T-helper 2 cell treated with Interferon-gamma antibody and Interleukin-4, amounts not matched to agents 100 ng/mL and 5 ng/mL, for 36 hours (primary cell): Measurements from ENCODE around the gene PSRC1. TPM values are rescaled to one million over a fixed set of nuclear protein-coding genes. Genes with fewer than 3 reads are reported as not detected.

Source experiments
- intact Hi-C: fragments of 100-400 bp; cut with micrococcal nuclease; formaldehyde crosslinking; loops from one replicate; pipeline ENCODE4 v1.15.1; 2023
- total RNA-seq: library from RNA; stranded (reverse); gene quantifications from 2 replicates; pipeline ENCODE4 v1.2.3, GENCODE V29; 2022

Gene PSRC1
- total RNA-seq, 1 donor from 2014 or later, result 21.5 TPM

DNA sequence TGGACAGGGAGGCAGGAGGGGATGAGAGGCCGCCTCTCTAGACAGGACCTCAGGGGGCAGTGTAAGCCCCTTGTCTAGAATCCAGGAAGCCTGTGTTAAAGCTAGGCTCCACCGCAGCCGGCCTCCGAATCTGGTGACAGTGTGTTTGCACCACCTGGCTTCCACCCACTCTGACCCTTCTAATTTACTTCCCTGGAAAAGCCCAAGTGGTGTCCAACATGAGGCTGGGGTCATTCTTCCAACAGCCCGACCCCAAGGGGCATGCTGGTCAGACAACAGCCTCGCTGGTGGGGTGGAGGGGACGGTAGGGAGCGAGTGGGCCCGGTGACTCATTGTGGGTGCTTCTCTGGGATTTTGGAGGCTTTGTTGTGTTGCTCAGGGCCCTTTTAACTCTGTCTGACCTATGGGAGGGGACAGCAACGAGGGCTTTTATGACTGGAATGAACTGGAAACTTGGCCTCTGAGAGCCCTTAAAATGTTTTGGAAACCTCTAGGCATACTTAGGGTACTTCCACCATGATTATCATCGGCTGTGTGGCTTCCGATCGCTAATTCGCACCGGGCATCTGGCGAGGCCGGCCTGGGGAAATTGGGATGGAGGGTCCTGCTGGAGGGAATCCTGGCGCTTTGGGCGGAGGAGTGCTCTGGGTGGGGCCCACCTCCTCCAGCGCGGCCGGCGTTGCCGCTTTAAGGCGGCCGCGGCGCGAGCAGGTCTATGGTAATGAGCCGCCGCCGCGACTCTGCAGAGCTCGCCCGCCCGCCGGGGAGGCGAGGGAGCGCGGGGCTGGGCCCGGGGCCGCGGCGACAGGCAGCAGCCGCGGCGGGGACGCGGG is 33.9 kb downstream of the PSRC1 start, which contains the start of gene CELSR2:
Gene CELSR2 (plus strand): TSS at position 743 of the 833 bp plus-strand sequence. CDS start 541 bp downstream, outside the sequence.
- intact Hi-C loops, result loop anchor here (1.0 kb wide), 3 partner anchors 9 to 235 kb away; partner anchors contain the start of gene SARS1

- intact Hi-C loops, result no loop called here
Observed at GRCh38 chr1:109248444-109248796, 34.5 kb downstream of the PSRC1 start.

DNA sequence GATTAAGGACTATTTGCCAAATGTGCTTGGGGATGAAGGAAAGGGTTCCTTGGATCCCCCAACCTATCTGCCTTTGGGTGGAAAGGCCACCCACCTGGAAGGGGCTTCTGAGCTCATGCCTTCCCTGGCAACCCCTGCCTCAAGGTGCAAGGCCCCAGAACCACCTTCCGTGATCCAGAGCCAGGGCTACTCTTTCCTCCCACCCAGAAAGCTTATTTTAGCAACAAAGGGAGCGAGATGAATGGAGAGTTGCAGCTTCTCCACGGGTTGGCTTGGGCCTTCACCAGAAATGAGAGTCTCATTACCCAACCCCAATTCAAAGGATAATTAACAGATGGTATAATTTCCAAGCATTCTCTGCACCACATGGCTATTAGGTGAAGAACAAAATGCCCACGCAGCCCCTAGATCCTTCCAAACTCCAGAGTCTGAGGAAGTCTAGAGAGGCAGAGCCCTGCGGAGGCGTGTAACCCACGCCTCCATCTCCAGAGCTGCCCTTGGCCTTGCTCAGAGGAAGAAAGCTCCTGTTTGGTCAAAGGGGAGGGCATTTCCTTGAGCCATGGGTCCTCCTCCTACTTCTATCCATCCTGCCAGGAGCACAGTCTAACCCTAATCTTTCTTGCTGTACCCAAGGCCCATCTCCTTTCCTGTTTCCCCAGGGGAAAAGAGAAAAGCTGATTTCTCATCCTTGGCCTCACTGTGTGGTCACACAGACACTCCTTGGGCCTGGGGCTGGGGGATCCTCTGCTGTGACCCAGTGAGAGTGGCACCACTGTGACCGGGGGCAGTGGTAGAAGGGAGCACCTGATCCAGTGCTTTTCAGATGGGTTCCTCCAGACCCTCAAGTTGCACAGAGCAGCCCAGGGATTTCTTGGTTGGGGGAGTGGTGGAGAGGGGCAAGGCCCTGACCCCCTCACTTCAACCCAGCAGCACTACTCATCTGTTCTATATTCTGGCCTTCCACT is 35.3 kb downstream of the PSRC1 start:
- intact Hi-C loops, result no loop called here

- intact Hi-C loops, result no loop called here
Observed at GRCh38 chr1:109246141-109246551, 36.8 kb downstream of the PSRC1 start.

DNA sequence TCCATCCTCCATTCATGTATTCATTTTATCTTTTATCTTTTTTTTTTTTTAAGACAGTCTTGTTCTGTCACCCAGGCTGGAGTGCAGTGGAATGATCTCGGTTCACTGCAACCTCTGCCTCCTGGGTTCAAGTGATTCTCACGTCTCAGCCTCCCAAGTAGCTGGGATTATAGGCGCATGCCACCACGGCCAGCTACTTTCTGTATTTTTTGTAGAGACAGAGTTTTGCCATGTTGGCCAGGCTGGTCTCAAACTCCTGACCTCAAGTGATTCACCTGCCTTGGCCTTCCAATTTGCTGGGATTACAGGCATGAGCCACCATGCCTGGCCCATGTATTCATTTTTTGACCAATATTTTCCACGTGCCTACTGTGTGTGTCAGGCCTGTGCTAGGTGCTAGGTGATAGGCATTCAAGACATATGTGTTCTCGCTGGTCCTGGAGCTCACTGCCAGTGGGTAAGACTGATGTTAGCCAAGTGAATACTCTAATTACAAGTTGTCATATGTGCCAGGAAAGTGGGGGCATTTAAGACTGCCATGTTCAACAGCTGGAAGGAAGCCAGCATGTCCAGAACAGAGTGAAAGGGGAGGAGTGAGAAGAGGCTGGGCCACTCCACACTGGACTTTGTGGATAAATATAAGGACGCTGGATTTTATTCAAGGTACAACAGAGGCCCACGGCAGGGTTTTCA is 38.9 kb downstream of the PSRC1 start:
- intact Hi-C loops, result no loop called here

DNA sequence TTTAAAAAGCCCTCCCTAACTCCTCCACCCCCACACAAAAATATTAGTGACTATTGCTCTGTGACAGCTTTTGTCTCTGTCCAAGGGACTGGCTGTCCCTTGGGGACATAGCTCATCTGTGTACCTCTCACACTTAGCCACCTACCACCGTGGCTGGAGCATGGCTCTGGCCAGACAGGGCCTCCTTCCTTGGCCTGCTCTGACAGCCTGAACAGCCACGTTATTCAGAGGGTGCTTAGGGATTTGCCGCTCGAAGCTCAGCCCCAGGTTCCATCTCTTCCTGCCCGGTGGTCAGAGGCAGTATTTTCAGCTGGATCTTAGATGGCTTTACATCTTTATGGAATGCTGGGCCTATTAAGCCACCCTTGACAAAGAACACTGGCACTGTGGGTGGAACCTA is 39.7 kb downstream of the PSRC1 start:
- intact Hi-C loops, result no loop called here

- intact Hi-C loops, result no loop called here
Observed at GRCh38 chr1:109242387-109242786, 40.6 kb downstream of the PSRC1 start.

DNA sequence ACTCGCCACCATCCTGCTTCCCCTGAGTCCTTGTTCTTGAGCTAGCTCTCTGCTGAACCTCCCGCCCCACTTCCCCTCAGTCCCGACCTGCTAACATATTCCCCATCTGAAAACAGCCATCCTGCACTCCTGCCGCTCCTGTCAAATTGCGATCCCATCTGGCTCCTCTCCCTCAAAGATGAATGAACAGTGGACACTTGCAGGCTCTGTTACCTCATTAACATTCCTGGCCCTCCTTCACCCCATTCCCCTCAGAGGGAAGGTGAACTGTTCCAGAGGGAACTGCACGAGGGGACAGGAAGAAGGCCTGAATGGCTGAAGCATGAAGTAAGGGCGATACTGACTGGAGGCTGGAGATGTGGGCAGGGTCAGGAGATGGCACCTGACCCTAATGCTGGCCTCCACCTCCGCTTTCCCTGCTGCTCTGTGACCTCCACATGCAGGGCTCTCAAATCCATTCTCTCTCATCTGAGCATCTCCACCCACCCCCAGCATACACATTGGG is 41.1 kb downstream of the PSRC1 start:
- intact Hi-C loops, result no loop called here

DNA sequence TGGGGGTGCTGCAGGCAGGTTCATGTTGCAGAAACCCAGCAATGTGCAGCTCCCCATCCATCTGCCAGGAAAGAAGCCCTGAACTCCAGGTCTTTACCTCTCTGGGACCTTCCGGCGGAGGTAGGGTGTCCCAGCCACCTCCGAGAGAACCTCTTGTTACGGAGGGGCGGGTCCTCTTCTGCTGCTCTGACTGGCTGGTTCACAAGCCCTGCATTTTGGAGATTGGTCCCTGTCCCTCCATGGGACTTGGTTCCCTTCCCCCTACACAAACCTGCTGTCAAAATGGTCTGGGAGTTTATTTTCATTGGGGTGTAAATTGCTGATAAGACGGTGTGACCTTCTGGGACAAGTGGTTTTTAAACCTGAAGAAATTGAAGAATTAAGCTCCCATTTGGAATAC is 41.6 kb downstream of the PSRC1 start:
- intact Hi-C loops, result no loop called here

DNA sequence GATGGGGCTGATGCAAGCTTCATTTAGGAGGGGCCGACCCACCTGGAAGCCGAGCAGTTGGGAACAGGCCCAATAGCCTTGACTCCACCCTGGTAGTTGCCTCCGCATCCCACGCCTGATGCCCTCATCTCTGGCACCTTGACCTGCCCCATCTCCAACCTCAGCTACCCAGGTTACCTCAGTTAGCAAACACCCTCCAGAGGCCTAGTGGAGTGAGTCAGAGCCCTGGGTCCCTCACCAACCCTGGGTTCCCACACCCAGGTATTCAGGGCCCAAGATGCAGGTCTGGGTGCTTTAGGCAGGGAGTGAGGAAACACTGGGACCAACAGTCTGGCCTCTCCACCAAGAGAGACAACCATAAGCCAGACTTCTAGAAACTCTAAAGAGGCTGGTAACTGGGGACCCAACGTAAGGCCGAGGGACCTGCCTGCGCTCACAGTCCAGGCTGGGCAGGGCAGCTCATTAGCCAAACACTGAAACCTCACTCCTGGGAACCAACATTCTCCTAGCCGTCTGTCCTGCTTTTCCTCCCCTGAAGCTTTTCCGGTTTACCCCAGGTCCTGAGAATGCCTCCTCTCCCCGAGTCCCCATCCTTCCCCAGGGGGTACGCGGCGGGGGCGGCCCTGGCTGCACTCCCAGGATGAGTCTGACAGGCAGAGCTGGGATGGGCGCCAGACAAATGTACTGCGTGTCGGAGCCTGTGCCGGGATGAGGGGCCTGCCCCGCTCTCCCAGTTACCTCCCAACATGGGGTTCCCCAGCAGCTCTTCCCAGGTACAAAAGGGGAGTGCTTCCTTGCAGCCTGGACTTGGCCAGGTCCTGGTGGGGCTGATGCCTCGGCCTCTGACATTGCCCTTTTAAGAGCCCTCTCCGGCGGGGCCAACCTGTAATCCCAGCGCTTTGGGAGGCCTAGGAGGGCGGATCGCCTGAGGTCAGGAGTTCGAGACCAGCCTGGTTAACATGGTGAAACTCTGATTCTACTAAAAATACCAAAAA is 42.5 kb downstream of the PSRC1 start:
- intact Hi-C loops, result loop anchor here (1.0 kb wide), 1 partner anchor 9 kb away; the partner anchor contains the start of gene CELSR2

DNA sequence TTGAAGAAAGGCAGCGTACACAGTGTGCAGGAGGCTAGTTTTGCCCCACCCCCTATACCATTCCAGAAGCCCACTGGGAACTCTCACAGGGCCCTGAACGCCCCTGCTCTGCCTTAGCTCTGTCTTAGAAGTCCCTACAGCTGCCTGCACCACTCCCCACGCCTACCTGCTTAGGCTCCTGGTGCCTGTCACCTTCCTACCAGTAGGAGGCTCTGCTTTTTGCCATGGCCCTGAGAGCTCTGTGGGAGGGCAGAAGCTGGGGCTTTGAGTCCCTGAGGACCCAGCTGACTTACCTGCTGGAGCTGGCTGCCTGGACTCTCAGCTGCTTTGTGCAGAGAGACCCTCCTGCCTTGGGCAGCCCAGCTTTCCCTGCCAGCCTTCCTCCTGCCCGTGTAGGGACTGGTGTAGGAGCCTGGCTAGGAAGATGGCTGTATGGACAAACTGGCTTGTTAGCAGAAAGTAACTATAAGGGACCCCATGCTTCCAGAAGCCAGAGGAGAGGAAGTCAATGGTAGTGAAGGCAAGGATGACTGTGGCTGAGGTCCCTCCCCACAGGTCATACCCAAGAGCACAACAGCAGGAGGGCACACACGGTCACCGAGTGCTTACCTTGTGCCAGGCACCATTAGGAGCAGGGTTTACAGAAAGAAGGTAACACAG is 43.4 kb downstream of the PSRC1 start:
- intact Hi-C loops, result loop anchor here (1.0 kb wide), 1 partner anchor 10 kb away; the partner anchor contains the start of gene CELSR2

- intact Hi-C loops, result no loop called here
Observed at GRCh38 chr1:109239047-109239408, 43.9 kb downstream of the PSRC1 start.

- intact Hi-C loops, result no loop called here
Observed at GRCh38 chr1:109238382-109238781, 44.6 kb downstream of the PSRC1 start.

GRCh38 chr1:109237512-109237911 is 45.4 kb downstream of the PSRC1 start:
- intact Hi-C loops, result no loop called here

- intact Hi-C loops, result no loop called here
Observed at GRCh38 chr1:109235137-109235536, 47.8 kb downstream of the PSRC1 start.

- intact Hi-C loops, result no loop called here
Observed at GRCh38 chr1:109231066-109231465, 51.9 kb downstream of the PSRC1 start.
